IgD-negative memory B cell (primary cell): Measurements from ENCODE around the gene CFAP45. TPM values are rescaled to one million over a fixed set of nuclear protein-coding genes. Genes with fewer than 3 reads are reported as not detected.

Experiments
- H3K27ac Mint-ChIP-seq, 3 donors: one replicate each; pipeline ENCODE4 v1.8.0; 2020 to 2022; ENCODE audit warnings: mild to moderate bottlenecking in 3 of 3, mixed read lengths in 3 of 3, moderate library complexity in 1 of 3
- H3K27me3 Mint-ChIP-seq: one replicate; pipeline ENCODE4 v1.8.0; 2021; ENCODE audit warnings: mixed read lengths
- H3K36me3 Mint-ChIP-seq: one replicate; pipeline ENCODE4 v1.8.0; 2020; ENCODE audit warnings: mild to moderate bottlenecking, mixed read lengths
- H3K4me1 Mint-ChIP-seq, 3 donors: one replicate each; pipeline ENCODE4 v1.8.0; 2020 to 2022; ENCODE audit warnings: mixed read lengths in 3 of 3, mild to moderate bottlenecking in 1 of 3
- H3K4me3 Mint-ChIP-seq, 4 donors: one replicate each; pipeline ENCODE4 v1.8.0; 2020 to 2022; ENCODE audit warnings: mild to moderate bottlenecking in 4 of 4, mixed read lengths in 4 of 4, moderate library complexity in 3 of 4
- H3K9me3 Mint-ChIP-seq, 3 donors: one replicate each; pipeline ENCODE4 v1.8.0; 2020 to 2021; ENCODE audit warnings: mixed read lengths in 3 of 3, mild to moderate bottlenecking in 1 of 3
- polyA plus RNA-seq: library from polyadenylated mRNA; unstranded; fragments of 300-500 nt; fragmentation: Illumina TruSeq; gene quantifications from one replicate; pipeline ENCODE4 v1.2.3, GENCODE V29; 2021

CFAP45 gene
- polyA plus RNA-seq, 1 donor from 2014 or later: 1.2 TPM

GRCh38 chr1:159939678-159940002 is 39.7 kb upstream of the CFAP45 start:
- Mint-ChIP-seq H3K4me3 (no peak overlapping the region), H3K27ac (no peak overlapping the region), H3K9me3 (no peaks in the 10 kb centered on the region), H3K36me3 (no peaks in the 10 kb centered on the region), H3K27me3 (peaks cover 18% of the 10 kb centered on the region), H3K4me1 (peaks cover 32 to 43% (median 34%) of the 10 kb centered on the region in 3 donors)

- Mint-ChIP-seq H3K4me3 (no peak overlapping the region), H3K27me3 (peaks cover 12% of the 10 kb centered on the region), H3K27ac (peak overlapping the region in 2 of 3 donors; percentile 13 to 18), H3K4me1 (peaks cover 31 to 42% (median 34%) of the 10 kb centered on the region in 3 donors), H3K36me3 (no peaks in the 10 kb centered on the region), H3K9me3 (no peaks in the 10 kb centered on the region)
These were observed 39.1 kb upstream of the CFAP45 start for GRCh38 chr1:159938905-159939677.

GRCh38 chr1:159938211-159938852 is 38.4 kb upstream of the CFAP45 start:
- Mint-ChIP-seq H3K9me3 (no peaks in the 10 kb centered on the region), H3K4me1 (peaks cover 31 to 42% (median 34%) of the 10 kb centered on the region in 3 donors), H3K27me3 (peaks cover 7% of the 10 kb centered on the region), H3K27ac (peak overlapping the region in 2 of 3 donors; percentile 13 to 18), H3K36me3 (no peaks in the 10 kb centered on the region), H3K4me3 (peak overlapping the region in 3 of 4 donors; percentile 11 to 92 (median 69))

GRCh38 chr1:159937054-159937750 is 37.2 kb upstream of the CFAP45 start:
- H3K27me3 Mint-ChIP-seq: peaks cover 10% of the 10 kb centered on the region
- H3K36me3 Mint-ChIP-seq: peaks cover 1% of the 10 kb centered on the region
- H3K4me3 Mint-ChIP-seq: peak overlapping the region; percentile 11 to 92 (median 66)
- H3K4me1 Mint-ChIP-seq: peaks cover 31 to 41% (median 34%) of the 10 kb centered on the region in 3 donors
- no peaks in the 10 kb centered on the region for H3K9me3 Mint-ChIP-seq
- H3K27ac Mint-ChIP-seq: no peak overlapping the region

GRCh38 chr1:159936273-159936904 is 36.4 kb upstream of the CFAP45 start:
- Mint-ChIP-seq H3K36me3 (peaks cover 1% of the 10 kb centered on the region), H3K27me3 (peaks cover 10% of the 10 kb centered on the region), H3K9me3 (no peaks in the 10 kb centered on the region), H3K4me3 (peak overlapping the region in 3 of 4 donors; percentile 2 to 78 (median 8)), H3K4me1 (peaks cover 30 to 41% (median 34%) of the 10 kb centered on the region in 3 donors), H3K27ac (peak overlapping the region in 1 of 3 donors; percentile 30)

- H3K27me3 Mint-ChIP-seq: peaks cover 10% of the 10 kb centered on the region
- H3K36me3 Mint-ChIP-seq: peaks cover 1% of the 10 kb centered on the region
- peaks cover 30 to 41% (median 34%) of the 10 kb centered on the region in 3 donors for H3K4me1 Mint-ChIP-seq
- peak overlapping the region in 1 of 3 donors; percentile 30 for H3K27ac Mint-ChIP-seq
- H3K9me3 Mint-ChIP-seq: no peaks in the 10 kb centered on the region
- peak overlapping the region in 2 of 4 donors; percentile 2 to 78 for H3K4me3 Mint-ChIP-seq
These were observed 35.8 kb upstream of the CFAP45 start for GRCh38 chr1:159935719-159936272.

GRCh38 chr1:159935305-159935704 is 35.3 kb upstream of the CFAP45 start:
- H3K36me3 Mint-ChIP-seq: peaks cover 1% of the 10 kb centered on the region
- peaks cover 30 to 38% (median 34%) of the 10 kb centered on the region in 3 donors for H3K4me1 Mint-ChIP-seq
- H3K27ac Mint-ChIP-seq: peak overlapping the region in 1 of 3 donors; percentile 30
- peak overlapping the region in 2 of 4 donors; percentile 50 to 57 for H3K4me3 Mint-ChIP-seq
- H3K9me3 Mint-ChIP-seq: no peaks in the 10 kb centered on the region
- H3K27me3 Mint-ChIP-seq: peaks cover 10% of the 10 kb centered on the region

- H3K9me3 Mint-ChIP-seq: no peaks in the 10 kb centered on the region
- peaks cover 10% of the 10 kb centered on the region for H3K27me3 Mint-ChIP-seq
- peak overlapping the region in 1 of 3 donors; percentile 38 for H3K27ac Mint-ChIP-seq
- peaks cover 30 to 37% (median 34%) of the 10 kb centered on the region in 3 donors for H3K4me1 Mint-ChIP-seq
- H3K36me3 Mint-ChIP-seq: peaks cover 1% of the 10 kb centered on the region
- peak overlapping the region in 1 of 4 donors; percentile 50 for H3K4me3 Mint-ChIP-seq
These were observed 34.4 kb upstream of the CFAP45 start for GRCh38 chr1:159934136-159935039.

- peaks cover 1% of the 10 kb centered on the region for H3K36me3 Mint-ChIP-seq
- H3K4me3 Mint-ChIP-seq: peak overlapping the region in 2 of 4 donors; percentile 8 to 44
- peaks cover 26 to 29% (median 27%) of the 10 kb centered on the region in 3 donors for H3K4me1 Mint-ChIP-seq
- H3K27me3 Mint-ChIP-seq: peaks cover 14% of the 10 kb centered on the region
- H3K9me3 Mint-ChIP-seq: no peaks in the 10 kb centered on the region
- H3K27ac Mint-ChIP-seq: peak overlapping the region in 1 of 3 donors; percentile 48
These were observed 33.4 kb upstream of the CFAP45 start for GRCh38 chr1:159933347-159933746.

- Mint-ChIP-seq H3K27ac (peak overlapping the region in 2 of 3 donors; percentile 39 to 48), H3K36me3 (peaks cover 1% of the 10 kb centered on the region), H3K4me1 (peaks cover 20 to 22% (median 21%) of the 10 kb centered on the region in 3 donors), H3K27me3 (peaks cover 17% of the 10 kb centered on the region), H3K4me3 (peak overlapping the region in 2 of 4 donors; percentile 23 to 44), H3K9me3 (no peaks in the 10 kb centered on the region)
These were observed 32.6 kb upstream of the CFAP45 start for GRCh38 chr1:159932296-159933285.

- peaks cover 22% of the 10 kb centered on the region for H3K27me3 Mint-ChIP-seq
- H3K9me3 Mint-ChIP-seq: no peaks in the 10 kb centered on the region
- H3K4me1 Mint-ChIP-seq: peaks cover 14 to 16% (median 14%) of the 10 kb centered on the region in 3 donors
- H3K27ac Mint-ChIP-seq: no peak overlapping the region
- no peak overlapping the region for H3K4me3 Mint-ChIP-seq
- peaks cover 1% of the 10 kb centered on the region for H3K36me3 Mint-ChIP-seq
These were observed 31.8 kb upstream of the CFAP45 start for GRCh38 chr1:159931795-159932173.

- Mint-ChIP-seq H3K36me3 (peaks cover 1% of the 10 kb centered on the region), H3K27ac (no peak overlapping the region), H3K9me3 (no peaks in the 10 kb centered on the region), H3K4me1 (peaks cover 12 to 14% (median 13%) of the 10 kb centered on the region in 3 donors), H3K27me3 (peaks cover 22% of the 10 kb centered on the region), H3K4me3 (no peak overlapping the region)
These were observed 31.3 kb upstream of the CFAP45 start for GRCh38 chr1:159931101-159931794.
